ENCODE measurements around the gene MRPL33.
A peak's percentile ranks its signal among the peaks of the same experiment; 100 is the strongest.

MRPL33 gene

GRCh38 chr2:27779417-27780055 is 8.0 kb downstream of the MRPL33 start:
- DNase-seq (ENCODE audit: low spot score), result no peak
- Histone ChIP-seq H3K4me3 (no peak overlapping the region), H3K27ac (peak overlapping the region; percentile 7 to 64)
- no peak for TF ChIP-seq CTCF (IDR thresholded peaks at IDR 0.05)

DNA sequence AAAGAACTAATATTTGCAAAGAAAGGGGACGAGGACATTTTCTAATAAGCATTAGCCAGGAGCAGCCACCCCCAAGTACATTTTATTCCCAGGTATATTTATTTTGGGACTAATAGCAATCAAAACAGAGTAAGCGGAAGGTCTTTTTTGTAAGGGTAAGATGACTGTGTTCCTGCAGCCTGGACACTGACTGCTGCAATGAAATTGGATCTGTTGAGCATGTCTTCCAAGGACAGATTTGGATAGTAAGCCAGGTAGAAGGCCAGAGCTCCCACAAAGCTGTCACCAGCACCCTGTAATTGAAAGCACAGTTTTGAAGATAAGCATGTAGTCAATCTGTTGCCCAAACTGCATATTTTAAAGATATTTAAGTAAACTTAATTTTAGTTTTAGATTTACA is 10.0 kb downstream of the MRPL33 start:
- TF ChIP-seq CTCF (IDR thresholded peaks at IDR 0.05), result no peak
- DNase-seq (ENCODE audit: low spot score), result no peak
- Histone ChIP-seq H3K4me3 (no peak overlapping the region), H3K27ac (no peak overlapping the region)

DNA sequence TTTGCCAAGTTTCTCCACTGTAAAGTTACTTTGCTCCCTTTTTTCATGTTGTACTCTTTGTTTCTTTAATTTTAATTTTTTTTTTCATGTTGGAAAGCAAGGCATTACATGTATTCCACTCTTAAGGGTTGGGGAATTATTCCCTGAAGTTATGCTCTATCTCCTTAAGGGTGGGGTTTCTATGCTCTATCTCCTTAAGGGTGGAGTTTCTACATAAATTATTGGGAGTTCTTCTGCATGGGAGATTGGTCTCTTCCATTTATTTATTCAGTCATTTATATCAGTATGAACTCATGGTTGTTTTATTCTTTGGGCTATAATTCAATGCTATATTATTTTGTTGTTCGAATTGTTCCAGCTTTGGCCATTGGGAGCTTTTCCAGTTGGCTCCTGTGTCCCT is 11.2 kb downstream of the MRPL33 start:
- no peak for TF ChIP-seq CTCF (IDR thresholded peaks at IDR 0.05)
- no peak for DNase-seq (ENCODE audit: low spot score)
- Histone ChIP-seq H3K27ac (no peak overlapping the region), H3K4me3 (no peak overlapping the region)

- no peak for DNase-seq (ENCODE audit: low spot score)
- no peak overlapping the region for H3K4me3 ChIP-seq
- no peak for TF ChIP-seq CTCF (IDR thresholded peaks at IDR 0.05)
- H3K27ac ChIP-seq, result no peak overlapping the region
These were observed 19.3 kb downstream of the MRPL33 start for GRCh38 chr2:27790796-27791195.

- H3K4me3 ChIP-seq, result no peak overlapping the region
- no peak for TF ChIP-seq CTCF (IDR thresholded peaks at IDR 0.05)
- no peak for DNase-seq (ENCODE audit: low spot score)
- H3K27ac ChIP-seq, result no peak overlapping the region
These were observed 21.2 kb downstream of the MRPL33 start for GRCh38 chr2:27792759-27793158.

- H3K27ac ChIP-seq, result peak overlapping the region; percentile 84 to 92
- no peak for DNase-seq (ENCODE audit: low spot score)
- no peak for TF ChIP-seq CTCF (IDR thresholded peaks at IDR 0.05)
- no peak overlapping the region for H3K4me3 ChIP-seq
These were observed 23.7 kb downstream of the MRPL33 start for GRCh38 chr2:27795093-27795834.

DNA sequence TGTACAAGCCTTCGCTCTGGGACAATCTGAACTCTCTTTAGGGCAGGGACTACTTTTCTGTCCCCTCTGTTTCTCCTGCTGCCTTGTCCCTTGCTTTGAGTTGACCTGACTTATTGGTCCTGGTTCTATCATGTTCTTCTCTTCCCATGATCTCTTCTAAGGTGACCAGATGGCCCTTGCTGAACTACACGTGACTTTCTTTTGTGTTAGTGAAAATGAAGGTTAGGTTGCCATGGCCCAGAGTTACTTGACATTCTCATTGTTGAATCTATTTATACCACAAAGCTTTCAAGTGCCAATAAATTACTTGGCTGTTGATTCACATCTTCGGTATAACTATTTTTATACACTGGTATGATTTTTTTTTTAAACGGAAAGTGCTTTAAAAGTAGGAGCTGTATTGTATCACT is 24.4 kb downstream of the MRPL33 start:
- peak overlapping the region; percentile 84 to 92 for H3K27ac ChIP-seq
- H3K4me3 ChIP-seq, result no peak overlapping the region
- TF ChIP-seq CTCF (IDR thresholded peaks at IDR 0.05), result no peak
- DNase-seq (ENCODE audit: low spot score), result no peak
